GM23338 (cell line): ENCODE data around the gene CCDC149. TPM values are rescaled to one million over a fixed set of nuclear protein-coding genes. Genes with fewer than 3 reads are reported as not detected.

Experiments
- ATAC-seq: fragments of 200-7000 bp; cut with Tn5 transposase; 3 replicates; pipeline ENCODE4 v1.9.1; 2020
- DNase-seq: peaks from one replicate; pipeline ENCODE4 v3.0.0-alpha.2; 2015; ENCODE audit warnings: low spot score
- H2AFZ ChIP-seq: fragments of 200-600 bp; sonication (generic); 2 replicates; pipeline ENCODE4 v1.8.0; 2016; ENCODE audit warnings: antibody characterized with exemption, mild to moderate bottlenecking, moderate library complexity
- H3F3A ChIP-seq: fragments of 200-600 bp; sonication (generic); replicated peaks from 2 replicates; pipeline ENCODE4 v1.8.0; 2017; ENCODE audit warnings: antibody characterized with exemption, mixed run types, low read depth
- H3K27ac ChIP-seq: fragments of 200-600 bp; sonication (generic); 2 replicates; pipeline ENCODE4 v1.6.1; 2016; ENCODE audit warnings: low read depth
- H3K27me3 ChIP-seq: fragments of 200-600 bp; sonication (generic); 2 replicates; pipeline ENCODE4 v1.8.0; 2016; ENCODE audit warnings: mild to moderate bottlenecking, mixed run types, moderate library complexity; ENCODE audit not compliant: insufficient read depth
- H3K36me3 ChIP-seq: fragments of 200-600 bp; sonication (generic); 2 replicates; pipeline ENCODE4 v1.8.0; 2016; ENCODE audit warnings: mild to moderate bottlenecking; ENCODE audit not compliant: insufficient read depth
- H3K4me1 ChIP-seq: fragments of 200-600 bp; sonication (generic); 2 replicates; pipeline ENCODE4 v1.8.0; 2016; ENCODE audit warnings: mild to moderate bottlenecking, moderate library complexity; ENCODE audit not compliant: insufficient read depth
- H3K4me2 ChIP-seq: fragments of 200-600 bp; sonication (generic); 2 replicates; pipeline ENCODE4 v1.7.1; 2017; ENCODE audit warnings: mixed run types
- H3K4me3 ChIP-seq: fragments of 200-600 bp; sonication (generic); 2 replicates; pipeline ENCODE4 v1.6.1; 2016; ENCODE audit warnings: mixed run types
- H3K79me2 ChIP-seq: fragments of 200-600 bp; sonication (generic); replicated peaks from 2 replicates; pipeline ENCODE4 v1.8.0; 2017; ENCODE audit warnings: mild to moderate bottlenecking; ENCODE audit not compliant: insufficient read depth
- H3K9me2 ChIP-seq: fragments of 200-600 bp; sonication (generic); 2 replicates; pipeline ENCODE4 v1.8.0; 2017; ENCODE audit not compliant: insufficient read depth
- H4K20me1 ChIP-seq: fragments of 200-600 bp; sonication (generic); replicated peaks from 2 replicates; pipeline ENCODE4 v1.8.0; 2017; ENCODE audit warnings: mild to moderate bottlenecking; ENCODE audit not compliant: insufficient read depth
- H3K27ac Mint-ChIP-seq: 2 replicates; pipeline ENCODE4 v1.8.0; 2020; ENCODE audit warnings: inconsistent platforms, mild to moderate bottlenecking, moderate library complexity, mixed read lengths
- H3K27me3 Mint-ChIP-seq: 3 replicates; pipeline ENCODE4 v1.8.0; 2022; ENCODE audit warnings: low read depth, mild to moderate bottlenecking, moderate library complexity, mixed read lengths, inconsistent platforms; ENCODE audit not compliant: insufficient read depth, poor library complexity
- H3K36me3 Mint-ChIP-seq: 3 replicates; pipeline ENCODE4 v1.8.0; 2021; ENCODE audit warnings: low read depth, mild to moderate bottlenecking, inconsistent platforms, moderate library complexity, mixed read lengths
- H3K4me1 Mint-ChIP-seq: 3 replicates; pipeline ENCODE4 v1.8.0; 2020; ENCODE audit warnings: mild to moderate bottlenecking, inconsistent platforms, mixed read lengths
- H3K4me3 Mint-ChIP-seq: 3 replicates; pipeline ENCODE4 v1.8.0; 2021; ENCODE audit warnings: moderate library complexity, mild to moderate bottlenecking, inconsistent platforms, mixed read lengths
- H3K9me3 Mint-ChIP-seq: 3 replicates; pipeline ENCODE4 v1.8.0; 2020; ENCODE audit warnings: moderate library complexity, mild to moderate bottlenecking, inconsistent platforms, mixed read lengths
- CREB1 ChIP-seq: fragments of 250-450 bp; sonication (Bioruptor Pico); IDR thresholded peaks from 2 replicates; pipeline ENCODE4 v1.5.0; 2020; ENCODE audit warnings: low read depth, mild to moderate bottlenecking, moderate library complexity
- EZH2 ChIP-seq: fragments of 200-600 bp; sonication (generic); IDR thresholded peaks from one replicate; pipeline ENCODE4 v1.8.0; 2017; ENCODE audit warnings: antibody characterized with exemption, mild to moderate bottlenecking, low read depth; ENCODE audit not compliant: unreplicated experiment
- EZH2phosphoT487 ChIP-seq: fragments of 200-600 bp; sonication (generic); IDR thresholded peaks from one replicate; pipeline ENCODE4 v1.8.1; 2018; ENCODE audit warnings: antibody characterized with exemption; ENCODE audit not compliant: unreplicated experiment
- JUNB ChIP-seq: IDR thresholded peaks from one replicate; pipeline ENCODE4 v1.6.1; 2016; ENCODE audit warnings: antibody characterized with exemption; ENCODE audit not compliant: unreplicated experiment
- NANOG ChIP-seq: IDR thresholded peaks from 2 replicates; pipeline ENCODE4 v1.6.1; 2016; ENCODE audit warnings: antibody characterized with exemption, borderline replicate concordance
- POLR2AphosphoS5 ChIP-seq: IDR thresholded peaks from 2 replicates; pipeline ENCODE4 v1.6.1; 2016; ENCODE audit warnings: antibody characterized with exemption, low read depth
- STAT1 ChIP-seq: IDR thresholded peaks from one replicate; pipeline ENCODE4 v1.6.1; 2016; ENCODE audit warnings: antibody characterized with exemption; ENCODE audit not compliant: unreplicated experiment
- ZNF114 ChIP-seq: fragments of 250-450 bp; sonication (Bioruptor Pico); IDR thresholded peaks from 2 replicates; pipeline ENCODE4 v1.5.0; 2020; ENCODE audit warnings: mild to moderate bottlenecking, moderate library complexity
- ZNF331 ChIP-seq: fragments of 250-450 bp; sonication (Bioruptor Pico); IDR thresholded peaks from 2 replicates; pipeline ENCODE4 v1.5.0; 2020; ENCODE audit warnings: low read depth, mild to moderate bottlenecking, moderate library complexity
- polyA plus RNA-seq: library from polyadenylated mRNA; unstranded; fragments of >200 nt; fragmentation: Nextera tagmentation; extraction: Ambion mirVana; gene quantifications from 2 replicates; pipeline ENCODE4 v1.2.1, GENCODE V29; 2016
- total RNA-seq: library from RNA; depleted of rRNA; stranded (reverse); fragments of >200 nt; shearing (Covaris generic); gene quantifications from 2 replicates; pipeline ENCODE4 v1.2.3, GENCODE V29; 2014
- TF ChIP-seq, protein P1 (sequence below): fragments of 250-450 bp; sonication (Bioruptor Pico); IDR thresholded peaks from 2 replicates; pipeline ENCODE4 v1.5.0; 2020; ENCODE audit warnings: mild to moderate bottlenecking, moderate library complexity
- TF ChIP-seq, protein P2 (sequence below): IDR thresholded peaks from 2 replicates; pipeline ENCODE4 v1.6.1; 2016; ENCODE audit warnings: antibody characterized with exemption
- TF ChIP-seq, protein P3 (sequence below), 2 experiments: fragments of 200-600 bp in 1 of 2; sonication (generic) in 1 of 2; conservative IDR thresholded peaks; 2 replicates each; pipeline versions ENCODE4 v1.5.1 to v1.6.1; 2016 to 2017; ENCODE audit warnings: antibody characterized with exemption in 2 of 2, low read depth in 2 of 2, mild to moderate bottlenecking in 2 of 2, moderate library complexity in 1 of 2
- TF ChIP-seq, protein P4 (sequence below): IDR thresholded peaks from one replicate; pipeline ENCODE4 v1.6.1; 2018; ENCODE audit warnings: antibody characterized with exemption; ENCODE audit not compliant: unreplicated experiment

Gene CCDC149
- total and polyA plus RNA-seq, 2 experiments from 2014 or later: 2.6 to 6.4 TPM

DNA sequence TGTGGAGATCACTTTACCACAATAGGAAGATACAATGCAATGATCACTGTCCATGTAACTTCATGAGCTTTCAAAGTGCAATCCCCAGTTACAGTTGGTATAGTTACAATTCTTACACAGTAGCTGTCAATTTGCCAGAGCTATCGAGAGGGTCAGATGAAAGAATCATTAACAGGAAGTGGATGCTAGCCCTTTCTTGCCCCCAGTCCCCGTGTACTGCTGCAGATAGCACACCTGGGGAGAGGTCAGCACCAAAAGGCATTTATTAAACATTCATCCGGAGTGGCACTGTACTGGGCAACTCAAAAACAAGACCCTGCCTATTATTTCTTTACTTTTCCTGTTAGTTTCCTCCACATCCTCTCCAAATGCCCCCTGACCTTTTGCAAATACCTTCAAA, 69.7 kb downstream of the CCDC149 start:
- TF ChIP-seq ZNF114 (CRISPR knock-in tag) (no peak), EZH2phosphoT487 (no peak), NANOG (no peak), JUNB (no peak), POLR2AphosphoS5 (no peak), CREB1 (CRISPR knock-in tag) (no peak), ZNF331 (CRISPR knock-in tag) (no peak), STAT1 (no peak), EZH2 (no peak)
- TF ChIP-seq, protein P1, sequence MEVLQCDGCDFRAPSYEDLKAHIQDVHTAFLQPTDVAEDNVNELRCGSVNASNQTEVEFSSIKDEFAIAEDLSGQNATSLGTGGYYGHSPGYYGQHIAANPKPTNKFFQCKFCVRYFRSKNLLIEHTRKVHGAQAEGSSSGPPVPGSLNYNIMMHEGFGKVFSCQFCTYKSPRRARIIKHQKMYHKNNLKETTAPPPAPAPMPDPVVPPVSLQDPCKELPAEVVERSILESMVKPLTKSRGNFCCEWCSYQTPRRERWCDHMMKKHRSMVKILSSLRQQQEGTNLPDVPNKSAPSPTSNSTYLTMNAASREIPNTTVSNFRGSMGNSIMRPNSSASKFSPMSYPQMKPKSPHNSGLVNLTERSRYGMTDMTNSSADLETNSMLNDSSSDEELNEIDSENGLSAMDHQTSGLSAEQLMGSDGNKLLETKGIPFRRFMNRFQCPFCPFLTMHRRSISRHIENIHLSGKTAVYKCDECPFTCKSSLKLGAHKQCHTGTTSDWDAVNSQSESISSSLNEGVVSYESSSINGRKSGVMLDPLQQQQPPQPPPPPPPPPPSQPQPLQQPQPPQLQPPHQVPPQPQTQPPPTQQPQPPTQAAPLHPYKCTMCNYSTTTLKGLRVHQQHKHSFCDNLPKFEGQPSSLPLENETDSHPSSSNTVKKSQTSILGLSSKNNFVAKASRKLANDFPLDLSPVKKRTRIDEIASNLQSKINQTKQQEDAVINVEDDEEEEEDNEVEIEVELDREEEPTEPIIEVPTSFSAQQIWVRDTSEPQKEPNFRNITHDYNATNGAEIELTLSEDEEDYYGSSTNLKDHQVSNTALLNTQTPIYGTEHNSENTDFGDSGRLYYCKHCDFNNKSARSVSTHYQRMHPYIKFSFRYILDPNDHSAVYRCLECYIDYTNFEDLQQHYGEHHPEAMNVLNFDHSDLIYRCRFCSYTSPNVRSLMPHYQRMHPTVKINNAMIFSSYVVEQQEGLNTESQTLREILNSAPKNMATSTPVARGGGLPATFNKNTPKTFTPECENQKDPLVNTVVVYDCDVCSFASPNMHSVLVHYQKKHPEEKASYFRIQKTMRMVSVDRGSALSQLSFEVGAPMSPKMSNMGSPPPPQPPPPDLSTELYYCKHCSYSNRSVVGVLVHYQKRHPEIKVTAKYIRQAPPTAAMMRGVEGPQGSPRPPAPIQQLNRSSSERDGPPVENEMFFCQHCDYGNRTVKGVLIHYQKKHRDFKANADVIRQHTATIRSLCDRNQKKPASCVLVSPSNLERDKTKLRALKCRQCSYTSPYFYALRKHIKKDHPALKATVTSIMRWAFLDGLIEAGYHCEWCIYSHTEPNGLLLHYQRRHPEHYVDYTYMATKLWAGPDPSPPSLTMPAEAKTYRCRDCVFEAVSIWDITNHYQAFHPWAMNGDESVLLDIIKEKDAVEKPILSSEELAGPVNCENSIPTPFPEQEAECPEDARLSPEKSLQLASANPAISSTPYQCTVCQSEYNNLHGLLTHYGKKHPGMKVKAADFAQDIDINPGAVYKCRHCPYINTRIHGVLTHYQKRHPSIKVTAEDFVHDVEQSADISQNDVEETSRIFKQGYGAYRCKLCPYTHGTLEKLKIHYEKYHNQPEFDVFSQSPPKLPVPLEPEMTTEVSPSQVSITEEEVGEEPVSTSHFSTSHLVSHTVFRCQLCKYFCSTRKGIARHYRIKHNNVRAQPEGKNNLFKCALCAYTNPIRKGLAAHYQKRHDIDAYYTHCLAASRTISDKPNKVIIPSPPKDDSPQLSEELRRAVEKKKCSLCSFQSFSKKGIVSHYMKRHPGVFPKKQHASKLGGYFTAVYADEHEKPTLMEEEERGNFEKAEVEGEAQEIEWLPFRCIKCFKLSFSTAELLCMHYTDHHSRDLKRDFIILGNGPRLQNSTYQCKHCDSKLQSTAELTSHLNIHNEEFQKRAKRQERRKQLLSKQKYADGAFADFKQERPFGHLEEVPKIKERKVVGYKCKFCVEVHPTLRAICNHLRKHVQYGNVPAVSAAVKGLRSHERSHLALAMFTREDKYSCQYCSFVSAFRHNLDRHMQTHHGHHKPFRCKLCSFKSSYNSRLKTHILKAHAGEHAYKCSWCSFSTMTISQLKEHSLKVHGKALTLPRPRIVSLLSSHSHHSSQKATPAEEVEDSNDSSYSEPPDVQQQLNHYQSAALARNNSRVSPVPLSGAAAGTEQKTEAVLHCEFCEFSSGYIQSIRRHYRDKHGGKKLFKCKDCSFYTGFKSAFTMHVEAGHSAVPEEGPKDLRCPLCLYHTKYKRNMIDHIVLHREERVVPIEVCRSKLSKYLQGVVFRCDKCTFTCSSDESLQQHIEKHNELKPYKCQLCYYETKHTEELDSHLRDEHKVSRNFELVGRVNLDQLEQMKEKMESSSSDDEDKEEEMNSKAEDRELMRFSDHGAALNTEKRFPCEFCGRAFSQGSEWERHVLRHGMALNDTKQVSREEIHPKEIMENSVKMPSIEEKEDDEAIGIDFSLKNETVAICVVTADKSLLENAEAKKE (CRISPR knock-in tag): no peak
- TF ChIP-seq, protein P2, sequence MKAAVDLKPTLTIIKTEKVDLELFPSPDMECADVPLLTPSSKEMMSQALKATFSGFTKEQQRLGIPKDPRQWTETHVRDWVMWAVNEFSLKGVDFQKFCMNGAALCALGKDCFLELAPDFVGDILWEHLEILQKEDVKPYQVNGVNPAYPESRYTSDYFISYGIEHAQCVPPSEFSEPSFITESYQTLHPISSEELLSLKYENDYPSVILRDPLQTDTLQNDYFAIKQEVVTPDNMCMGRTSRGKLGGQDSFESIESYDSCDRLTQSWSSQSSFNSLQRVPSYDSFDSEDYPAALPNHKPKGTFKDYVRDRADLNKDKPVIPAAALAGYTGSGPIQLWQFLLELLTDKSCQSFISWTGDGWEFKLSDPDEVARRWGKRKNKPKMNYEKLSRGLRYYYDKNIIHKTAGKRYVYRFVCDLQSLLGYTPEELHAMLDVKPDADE: no peak
- TF ChIP-seq, protein P3, sequence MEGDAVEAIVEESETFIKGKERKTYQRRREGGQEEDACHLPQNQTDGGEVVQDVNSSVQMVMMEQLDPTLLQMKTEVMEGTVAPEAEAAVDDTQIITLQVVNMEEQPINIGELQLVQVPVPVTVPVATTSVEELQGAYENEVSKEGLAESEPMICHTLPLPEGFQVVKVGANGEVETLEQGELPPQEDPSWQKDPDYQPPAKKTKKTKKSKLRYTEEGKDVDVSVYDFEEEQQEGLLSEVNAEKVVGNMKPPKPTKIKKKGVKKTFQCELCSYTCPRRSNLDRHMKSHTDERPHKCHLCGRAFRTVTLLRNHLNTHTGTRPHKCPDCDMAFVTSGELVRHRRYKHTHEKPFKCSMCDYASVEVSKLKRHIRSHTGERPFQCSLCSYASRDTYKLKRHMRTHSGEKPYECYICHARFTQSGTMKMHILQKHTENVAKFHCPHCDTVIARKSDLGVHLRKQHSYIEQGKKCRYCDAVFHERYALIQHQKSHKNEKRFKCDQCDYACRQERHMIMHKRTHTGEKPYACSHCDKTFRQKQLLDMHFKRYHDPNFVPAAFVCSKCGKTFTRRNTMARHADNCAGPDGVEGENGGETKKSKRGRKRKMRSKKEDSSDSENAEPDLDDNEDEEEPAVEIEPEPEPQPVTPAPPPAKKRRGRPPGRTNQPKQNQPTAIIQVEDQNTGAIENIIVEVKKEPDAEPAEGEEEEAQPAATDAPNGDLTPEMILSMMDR (conservative IDR thresholded peaks at IDR 0.05; ENCODE audit: low read depth in 2 of 2): no peak
- TF ChIP-seq, protein P4, sequence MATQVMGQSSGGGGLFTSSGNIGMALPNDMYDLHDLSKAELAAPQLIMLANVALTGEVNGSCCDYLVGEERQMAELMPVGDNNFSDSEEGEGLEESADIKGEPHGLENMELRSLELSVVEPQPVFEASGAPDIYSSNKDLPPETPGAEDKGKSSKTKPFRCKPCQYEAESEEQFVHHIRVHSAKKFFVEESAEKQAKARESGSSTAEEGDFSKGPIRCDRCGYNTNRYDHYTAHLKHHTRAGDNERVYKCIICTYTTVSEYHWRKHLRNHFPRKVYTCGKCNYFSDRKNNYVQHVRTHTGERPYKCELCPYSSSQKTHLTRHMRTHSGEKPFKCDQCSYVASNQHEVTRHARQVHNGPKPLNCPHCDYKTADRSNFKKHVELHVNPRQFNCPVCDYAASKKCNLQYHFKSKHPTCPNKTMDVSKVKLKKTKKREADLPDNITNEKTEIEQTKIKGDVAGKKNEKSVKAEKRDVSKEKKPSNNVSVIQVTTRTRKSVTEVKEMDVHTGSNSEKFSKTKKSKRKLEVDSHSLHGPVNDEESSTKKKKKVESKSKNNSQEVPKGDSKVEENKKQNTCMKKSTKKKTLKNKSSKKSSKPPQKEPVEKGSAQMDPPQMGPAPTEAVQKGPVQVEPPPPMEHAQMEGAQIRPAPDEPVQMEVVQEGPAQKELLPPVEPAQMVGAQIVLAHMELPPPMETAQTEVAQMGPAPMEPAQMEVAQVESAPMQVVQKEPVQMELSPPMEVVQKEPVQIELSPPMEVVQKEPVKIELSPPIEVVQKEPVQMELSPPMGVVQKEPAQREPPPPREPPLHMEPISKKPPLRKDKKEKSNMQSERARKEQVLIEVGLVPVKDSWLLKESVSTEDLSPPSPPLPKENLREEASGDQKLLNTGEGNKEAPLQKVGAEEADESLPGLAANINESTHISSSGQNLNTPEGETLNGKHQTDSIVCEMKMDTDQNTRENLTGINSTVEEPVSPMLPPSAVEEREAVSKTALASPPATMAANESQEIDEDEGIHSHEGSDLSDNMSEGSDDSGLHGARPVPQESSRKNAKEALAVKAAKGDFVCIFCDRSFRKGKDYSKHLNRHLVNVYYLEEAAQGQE: no peak
- DNase-seq (no peak), ATAC-seq (no peak)
- Histone ChIP-seq H3K27ac (no peak overlapping the region), H3K27me3 (no peaks in the 10 kb centered on the region), H3F3A (no peaks in the 10 kb centered on the region), H3K79me2 (no peaks in the 10 kb centered on the region), H2AFZ (no peak overlapping the region), H3K4me1 (no peaks in the 10 kb centered on the region), H3K4me3 (no peak overlapping the region), H3K9me2 (no peaks in the 10 kb centered on the region), H4K20me1 (no peaks in the 10 kb centered on the region), H3K4me2 (no peak overlapping the region), H3K36me3 (no peaks in the 10 kb centered on the region)
- Mint-ChIP-seq H3K4me3 (no peak overlapping the region), H3K27ac (no peak overlapping the region), H3K27me3 (no peaks in the 10 kb centered on the region), H3K9me3 (no peaks in the 10 kb centered on the region), H3K36me3 (no peaks in the 10 kb centered on the region), H3K4me1 (peaks cover 11% of the 10 kb centered on the region)
